Neural crest cell (in vitro differentiated cells): ENCODE results near the gene KIF3B. TPM values are rescaled to one million over a fixed set of nuclear protein-coding genes. Genes with fewer than 3 reads are reported as not detected.
"Not testable (repeated sequence)": the region's sequence is repeated elsewhere in the genome, so short reads cannot be mapped to it uniquely, and the experiment has no call there.

Source experiments
- DNase-seq: peaks from one replicate; pipeline ENCODE4 v3.0.0; 2021; ENCODE audit warnings: low read depth, mixed read lengths, low spot score
- H3K27ac Mint-ChIP-seq: one replicate; pipeline ENCODE4 v1.8.0; 2021; ENCODE audit warnings: mild to moderate bottlenecking, mixed read lengths; ENCODE audit not compliant: unreplicated experiment
- H3K27me3 Mint-ChIP-seq: 2 replicates; pipeline ENCODE4 v1.8.0; 2021; ENCODE audit warnings: low read depth, mild to moderate bottlenecking, mixed read lengths
- H3K36me3 Mint-ChIP-seq: 2 replicates; pipeline ENCODE4 v1.8.0; 2021; ENCODE audit warnings: low read depth, mild to moderate bottlenecking, mixed read lengths
- H3K4me1 Mint-ChIP-seq: 2 replicates; pipeline ENCODE4 v1.8.0; 2021; ENCODE audit warnings: mixed read lengths
- H3K4me3 Mint-ChIP-seq: one replicate; pipeline ENCODE4 v1.8.0; 2021; ENCODE audit warnings: mild to moderate bottlenecking, mixed read lengths
- H3K9me3 Mint-ChIP-seq: 2 replicates; pipeline ENCODE4 v1.8.0; 2021; ENCODE audit warnings: mixed read lengths
- CTCF ChIP-seq: fragments of 200-600 bp; sonication (generic); conservative IDR thresholded peaks from 2 replicates; pipeline ENCODE4 v1.5.0; 2021; ENCODE audit warnings: antibody characterized with exemption, mild to moderate bottlenecking
- total RNA-seq: library from RNA; stranded (reverse); gene quantifications from 2 replicates; pipeline ENCODE4 v1.2.1, GENCODE V29; 2021

KIF3B gene
- total RNA-seq, 1 donor from 2014 or later = 45.5 TPM

- peaks cover 28% of the 10 kb centered on the region for H3K27me3 Mint-ChIP-seq
- H3K4me1 Mint-ChIP-seq = peaks cover 18% of the 10 kb centered on the region
- no peak for DNase-seq
- H3K9me3 Mint-ChIP-seq = peaks cover 7% of the 10 kb centered on the region
- peak overlapping the region; percentile 21 for H3K4me3 Mint-ChIP-seq
- TF ChIP-seq CTCF = no peak
- peaks cover 3% of the 10 kb centered on the region for H3K36me3 Mint-ChIP-seq
- no peak overlapping the region for H3K27ac Mint-ChIP-seq
Observed at GRCh38 chr20:32274359-32274758, 3.1 kb upstream of the KIF3B start.

GRCh38 chr20:32275163-32275562 lies 2.3 kb upstream of the KIF3B start:
- not testable (repeated sequence) for H3K36me3 Mint-ChIP-seq, H3K27ac Mint-ChIP-seq, H3K9me3 Mint-ChIP-seq, DNase-seq
- peaks cover 23% of the 10 kb centered on the region for H3K4me1 Mint-ChIP-seq
- H3K4me3 Mint-ChIP-seq = peak overlapping the region; percentile 78
- peaks cover 28% of the 10 kb centered on the region for H3K27me3 Mint-ChIP-seq

- TF ChIP-seq CTCF = no peak
- no peak for DNase-seq
Observed at GRCh38 chr20:32278199-32278643, 770 bp downstream of the KIF3B start.

GRCh38 chr20:32281711-32282110 lies 4.3 kb downstream of the KIF3B start:
- Mint-ChIP-seq H3K36me3 (no peaks in the 10 kb centered on the region), H3K27ac (no peak overlapping the region), H3K27me3 (no peaks in the 10 kb centered on the region), H3K4me3 (no peak overlapping the region), H3K4me1 (peaks cover 18% of the 10 kb centered on the region), H3K9me3 (no peaks in the 10 kb centered on the region)
- DNase-seq = no peak
- TF ChIP-seq CTCF = no peak

More at GRCh38 chr20:32278199-32278643, 770 bp downstream of the KIF3B start:
- Mint-ChIP-seq H3K9me3 (peaks cover 7% of the 10 kb centered on the region), H3K36me3 (peaks cover 3% of the 10 kb centered on the region), H3K4me3 (peak overlapping the region; percentile 94), H3K27ac (peak overlapping the region; percentile 39), H3K4me1 (peaks cover 23% of the 10 kb centered on the region), H3K27me3 (peaks cover 11% of the 10 kb centered on the region)

- no peak overlapping the region for H3K4me3 Mint-ChIP-seq
- no peaks in the 10 kb centered on the region for H3K36me3 Mint-ChIP-seq
- H3K27ac Mint-ChIP-seq = no peak overlapping the region
Observed at GRCh38 chr20:32282461-32282860, 5.0 kb downstream of the KIF3B start.

More at GRCh38 chr20:32282461-32282860, 5.0 kb downstream of the KIF3B start:
- no peak for DNase-seq
- no peaks in the 10 kb centered on the region for H3K27me3 Mint-ChIP-seq
- no peak for TF ChIP-seq CTCF
- peaks cover 12% of the 10 kb centered on the region for H3K4me1 Mint-ChIP-seq
- H3K9me3 Mint-ChIP-seq = no peaks in the 10 kb centered on the region
